Fibroblast of mammary gland (primary cell): Measurements from ENCODE around the gene WDR19.
"Not testable (repeated sequence)": the region's sequence is repeated elsewhere in the genome, so short reads cannot be mapped to it uniquely, and the experiment has no call there.

Source experiments
- DNase-seq: peaks from one replicate; pipeline ENCODE4 v3.0.0-alpha.2; 2010; ENCODE audit warnings: low read depth
- H3K4me3 ChIP-seq: 2 replicates; pipeline ENCODE4 v1.5.1; 2011; ENCODE audit warnings: low read depth, mild to moderate bottlenecking, low read length, moderate library complexity; ENCODE audit not compliant: control insufficient read depth
- TF ChIP-seq, protein P1 (sequence below): conservative IDR thresholded peaks from 2 replicates; pipeline ENCODE4 v1.5.1; 2011; ENCODE audit warnings: low read depth, low read length, inconsistent platforms; ENCODE audit not compliant: control insufficient read depth, insufficient read depth

WDR19 gene

DNA sequence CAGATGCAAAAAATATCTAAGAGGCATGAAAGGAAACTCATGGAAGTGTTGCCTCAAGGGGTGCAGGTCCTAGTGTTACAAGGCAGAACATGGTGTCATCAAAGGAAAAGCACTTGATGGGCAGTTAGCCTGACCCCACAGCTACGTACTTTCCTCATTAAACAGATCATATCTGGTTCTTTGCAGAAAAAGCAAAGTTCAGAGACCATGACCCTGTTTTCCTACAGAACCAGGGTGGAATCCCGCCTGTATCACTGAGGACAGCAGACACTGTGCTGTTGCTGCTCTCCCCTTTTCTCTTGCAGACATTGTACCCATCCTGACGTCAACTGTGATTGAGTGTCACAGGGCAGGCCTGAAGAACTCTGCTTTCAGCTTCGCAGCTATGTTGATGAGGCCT lies 92.2 kb downstream of the WDR19 start:
- TF ChIP-seq, protein P1, sequence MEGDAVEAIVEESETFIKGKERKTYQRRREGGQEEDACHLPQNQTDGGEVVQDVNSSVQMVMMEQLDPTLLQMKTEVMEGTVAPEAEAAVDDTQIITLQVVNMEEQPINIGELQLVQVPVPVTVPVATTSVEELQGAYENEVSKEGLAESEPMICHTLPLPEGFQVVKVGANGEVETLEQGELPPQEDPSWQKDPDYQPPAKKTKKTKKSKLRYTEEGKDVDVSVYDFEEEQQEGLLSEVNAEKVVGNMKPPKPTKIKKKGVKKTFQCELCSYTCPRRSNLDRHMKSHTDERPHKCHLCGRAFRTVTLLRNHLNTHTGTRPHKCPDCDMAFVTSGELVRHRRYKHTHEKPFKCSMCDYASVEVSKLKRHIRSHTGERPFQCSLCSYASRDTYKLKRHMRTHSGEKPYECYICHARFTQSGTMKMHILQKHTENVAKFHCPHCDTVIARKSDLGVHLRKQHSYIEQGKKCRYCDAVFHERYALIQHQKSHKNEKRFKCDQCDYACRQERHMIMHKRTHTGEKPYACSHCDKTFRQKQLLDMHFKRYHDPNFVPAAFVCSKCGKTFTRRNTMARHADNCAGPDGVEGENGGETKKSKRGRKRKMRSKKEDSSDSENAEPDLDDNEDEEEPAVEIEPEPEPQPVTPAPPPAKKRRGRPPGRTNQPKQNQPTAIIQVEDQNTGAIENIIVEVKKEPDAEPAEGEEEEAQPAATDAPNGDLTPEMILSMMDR = no peak
- no peak for DNase-seq
- H3K4me3 ChIP-seq = no peak overlapping the region

DNA sequence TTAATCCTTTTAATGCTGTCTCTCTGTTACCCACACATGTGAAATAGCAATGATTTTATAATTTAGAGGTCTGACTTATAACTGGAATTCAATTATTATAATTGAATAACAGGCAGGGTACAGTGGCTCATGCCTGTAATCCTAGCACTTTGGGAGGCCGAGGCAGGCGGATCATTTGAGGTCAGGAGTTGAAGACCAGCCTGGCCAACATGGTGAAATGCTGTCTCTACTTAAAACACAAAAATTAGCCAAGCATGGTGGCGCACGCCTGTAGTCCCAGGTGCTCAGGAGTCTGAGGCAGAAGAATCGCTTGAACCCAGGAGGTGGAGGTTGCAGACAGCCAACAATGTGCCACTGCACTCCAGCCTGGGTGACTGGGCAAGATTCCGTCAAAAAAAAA lies 95.3 kb downstream of the WDR19 start:
- H3K4me3 ChIP-seq, DNase-seq: not testable (repeated sequence)

DNA sequence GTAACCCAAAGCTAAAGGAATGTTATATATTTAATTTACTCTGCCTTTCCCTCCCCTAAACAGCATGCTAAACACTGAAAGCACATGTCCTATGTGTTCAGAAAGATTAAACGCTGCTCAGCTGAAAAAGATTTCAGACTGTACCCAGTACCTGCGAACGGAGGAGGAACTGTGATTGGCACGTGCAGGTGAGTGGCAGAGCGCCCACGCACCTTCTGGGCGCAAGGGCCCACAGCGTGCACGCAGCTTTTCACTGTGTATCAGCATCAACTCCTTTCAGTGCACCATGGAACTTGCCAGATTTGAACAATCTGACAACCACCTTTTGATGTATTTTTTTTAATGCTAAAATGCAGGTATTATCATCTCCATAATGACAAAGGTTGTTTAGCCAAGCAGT lies 96.1 kb downstream of the WDR19 start:
- no peak overlapping the region for H3K4me3 ChIP-seq
- TF ChIP-seq, protein P1 = no peak
- DNase-seq = no peak

DNA sequence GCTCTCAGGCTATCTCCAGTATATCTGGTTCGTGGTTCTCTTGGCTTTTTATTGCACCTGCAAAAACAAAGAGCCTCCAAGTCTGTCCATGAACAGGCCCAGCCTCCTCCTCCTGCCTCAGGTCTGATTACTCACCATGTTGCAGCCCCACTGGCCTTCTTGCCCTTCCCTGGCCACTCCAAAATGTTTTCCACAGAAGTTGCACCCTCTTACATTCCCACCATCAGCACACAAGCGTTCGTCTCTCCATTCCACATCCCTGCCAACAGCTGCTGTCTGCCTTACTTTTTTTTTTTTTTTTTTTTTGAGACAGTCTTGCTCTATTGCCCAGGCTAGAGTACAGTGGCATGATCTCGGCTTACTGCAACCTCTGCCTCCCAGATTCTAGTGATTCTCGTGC lies 97.1 kb downstream of the WDR19 start:
- TF ChIP-seq, protein P1 = no peak
- DNase-seq = no peak
- H3K4me3 ChIP-seq = no peak overlapping the region

DNA sequence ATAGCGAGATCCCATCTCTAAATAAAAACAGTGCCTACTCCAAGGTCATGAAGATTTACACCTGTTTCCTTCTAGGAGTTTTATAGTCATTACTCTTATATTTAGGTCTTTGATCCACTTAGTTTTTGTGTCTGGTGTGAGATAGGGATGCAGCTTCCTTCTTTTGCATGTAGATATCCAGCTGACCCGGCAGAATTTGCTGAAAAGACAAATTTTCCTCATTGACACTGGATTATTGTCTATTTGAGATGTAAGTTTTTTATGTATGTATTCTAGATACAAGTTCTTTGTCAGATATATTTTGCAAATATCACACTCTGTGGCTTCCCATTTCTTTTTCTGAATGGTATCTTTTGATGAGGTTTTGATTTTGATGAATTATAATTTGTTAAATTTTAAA lies 98.4 kb downstream of the WDR19 start:
- TF ChIP-seq, protein P1 = no peak

DNA sequence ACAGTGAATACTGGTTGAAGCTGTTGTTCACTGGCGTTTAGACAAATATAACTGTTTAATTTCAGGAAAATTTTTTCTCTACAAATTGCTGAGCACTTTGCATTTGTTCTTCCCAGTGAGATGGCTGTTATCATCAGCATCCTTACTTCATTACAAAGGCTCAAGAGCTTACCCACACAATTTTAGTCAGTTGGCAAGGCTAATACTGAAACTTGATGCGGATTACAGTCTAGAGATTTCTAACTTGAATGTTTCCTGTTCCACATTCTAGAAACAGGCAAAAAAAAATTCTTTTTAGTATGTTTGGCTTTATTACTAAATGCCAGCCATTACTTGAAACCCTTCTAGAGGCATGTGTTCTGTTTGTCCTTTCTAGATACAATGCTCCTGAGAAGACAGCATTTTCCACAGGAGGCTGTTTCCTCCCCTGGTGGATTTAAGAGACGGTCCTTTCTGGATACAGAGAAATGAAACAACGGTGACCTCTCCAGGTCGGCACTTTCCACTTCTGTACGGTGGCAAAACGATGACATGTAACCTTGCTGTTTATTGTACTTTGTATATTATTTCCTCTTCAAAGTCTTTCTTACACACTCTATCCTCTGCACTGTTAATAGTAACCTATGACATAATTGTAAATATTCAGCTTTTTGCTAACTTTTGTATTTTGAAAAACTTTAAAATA lies 102.9 kb downstream of the WDR19 start:
- TF ChIP-seq, protein P1 = no peak
- no peak overlapping the region for H3K4me3 ChIP-seq
- DNase-seq = no peak

More for the DNA sequence above, 98.4 kb downstream of the WDR19 start:
- DNase-seq = no peak
- H3K4me3 ChIP-seq = no peak overlapping the region

DNA sequence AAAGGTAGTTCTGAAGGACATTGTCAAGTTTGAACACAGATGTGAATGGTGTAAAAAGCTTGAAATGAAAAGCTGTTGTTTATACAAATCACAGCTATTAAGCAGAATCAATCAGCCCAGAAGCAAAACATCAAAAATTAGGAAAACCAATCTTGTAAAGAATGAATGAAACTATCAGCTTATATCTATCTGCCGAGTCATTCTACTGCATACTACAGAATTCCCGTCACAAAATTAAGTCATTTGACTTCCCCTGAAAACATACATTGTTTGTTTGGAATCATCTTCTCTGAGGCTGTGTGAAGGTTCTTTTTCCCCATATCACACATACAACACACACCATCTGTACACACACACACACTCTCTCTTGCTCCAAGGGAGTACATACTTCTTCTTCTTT lies 103.5 kb downstream of the WDR19 start:
- TF ChIP-seq, protein P1 = no peak
- no peak overlapping the region for H3K4me3 ChIP-seq
- no peak for DNase-seq
